GM10266 (cell line): Measurements from ENCODE around the gene PPT1.

Experiments used
- DNase-seq: peaks from one replicate; pipeline ENCODE4 v3.0.0; 2012; ENCODE audit errors: extremely low spot score
- TF ChIP-seq, protein P1 (sequence below): IDR thresholded peaks from 2 replicates; pipeline ENCODE4 v1.5.1; 2012; ENCODE audit warnings: mild to moderate bottlenecking, low read depth; ENCODE audit not compliant: control insufficient read depth, insufficient read depth; ENCODE audit errors: missing control alignments

PPT1 gene

DNA sequence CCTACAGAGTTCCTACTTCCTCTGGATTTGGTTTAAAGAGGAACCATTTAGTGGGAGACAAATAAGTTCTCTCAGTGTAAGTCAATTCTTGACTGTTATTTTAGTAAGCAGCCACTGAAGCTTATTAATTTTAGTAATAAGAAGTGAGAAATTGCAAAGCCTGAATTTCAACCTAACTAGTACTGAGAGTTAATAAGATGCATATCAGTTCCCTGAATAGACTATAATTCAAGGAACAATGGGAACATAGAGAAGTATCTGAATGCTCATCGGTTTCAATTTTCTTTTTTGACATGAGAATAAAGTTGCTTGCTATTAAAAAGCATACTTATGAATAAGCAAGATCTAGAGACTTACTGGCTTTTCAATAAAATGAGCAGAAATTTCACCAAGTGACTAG is 8.0 kb upstream of the PPT1 start:
- no peak for DNase-seq
- TF ChIP-seq, protein P1, sequence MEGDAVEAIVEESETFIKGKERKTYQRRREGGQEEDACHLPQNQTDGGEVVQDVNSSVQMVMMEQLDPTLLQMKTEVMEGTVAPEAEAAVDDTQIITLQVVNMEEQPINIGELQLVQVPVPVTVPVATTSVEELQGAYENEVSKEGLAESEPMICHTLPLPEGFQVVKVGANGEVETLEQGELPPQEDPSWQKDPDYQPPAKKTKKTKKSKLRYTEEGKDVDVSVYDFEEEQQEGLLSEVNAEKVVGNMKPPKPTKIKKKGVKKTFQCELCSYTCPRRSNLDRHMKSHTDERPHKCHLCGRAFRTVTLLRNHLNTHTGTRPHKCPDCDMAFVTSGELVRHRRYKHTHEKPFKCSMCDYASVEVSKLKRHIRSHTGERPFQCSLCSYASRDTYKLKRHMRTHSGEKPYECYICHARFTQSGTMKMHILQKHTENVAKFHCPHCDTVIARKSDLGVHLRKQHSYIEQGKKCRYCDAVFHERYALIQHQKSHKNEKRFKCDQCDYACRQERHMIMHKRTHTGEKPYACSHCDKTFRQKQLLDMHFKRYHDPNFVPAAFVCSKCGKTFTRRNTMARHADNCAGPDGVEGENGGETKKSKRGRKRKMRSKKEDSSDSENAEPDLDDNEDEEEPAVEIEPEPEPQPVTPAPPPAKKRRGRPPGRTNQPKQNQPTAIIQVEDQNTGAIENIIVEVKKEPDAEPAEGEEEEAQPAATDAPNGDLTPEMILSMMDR = no peak

DNA sequence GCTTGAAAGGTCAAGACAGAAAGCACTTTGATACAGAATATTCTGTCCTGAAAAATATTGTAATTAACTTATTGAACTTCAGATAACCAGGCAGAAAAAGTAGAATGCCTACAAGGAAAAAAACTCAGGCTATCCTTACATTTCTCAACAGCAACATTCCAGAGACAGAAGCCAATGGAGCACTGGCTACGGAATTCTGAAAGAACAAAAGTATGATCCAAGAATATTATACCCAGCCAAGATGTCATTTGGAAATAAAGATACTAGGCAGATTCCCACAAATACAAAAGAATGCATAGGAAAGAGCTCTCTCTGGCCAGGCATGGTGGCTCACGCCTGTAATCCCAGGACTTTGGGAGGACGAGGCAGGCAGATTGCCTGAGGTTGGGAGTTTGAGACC is 5.8 kb upstream of the PPT1 start:
- TF ChIP-seq, protein P1 = no peak
- DNase-seq = no peak

DNA sequence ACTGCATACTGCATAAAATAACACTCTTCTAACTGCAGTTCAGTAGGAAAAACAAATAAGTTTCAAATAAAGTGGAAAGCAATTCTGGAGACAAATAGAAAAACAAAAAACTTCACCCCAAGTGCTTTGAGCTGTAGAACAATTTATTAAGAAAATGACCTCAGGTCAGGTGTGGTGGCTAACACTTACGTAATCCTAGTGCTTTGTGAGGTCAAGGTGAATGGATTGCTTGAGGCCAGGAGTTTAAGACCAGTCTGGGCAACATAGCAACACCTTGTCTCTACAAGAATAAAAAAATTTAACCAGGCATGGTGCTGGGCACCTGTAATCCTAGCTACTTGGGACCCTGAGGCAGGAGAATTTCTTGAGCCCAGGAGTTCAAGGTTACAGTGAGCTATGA is 5.0 kb upstream of the PPT1 start:
- DNase-seq = no peak
- TF ChIP-seq, protein P1 = no peak

DNA sequence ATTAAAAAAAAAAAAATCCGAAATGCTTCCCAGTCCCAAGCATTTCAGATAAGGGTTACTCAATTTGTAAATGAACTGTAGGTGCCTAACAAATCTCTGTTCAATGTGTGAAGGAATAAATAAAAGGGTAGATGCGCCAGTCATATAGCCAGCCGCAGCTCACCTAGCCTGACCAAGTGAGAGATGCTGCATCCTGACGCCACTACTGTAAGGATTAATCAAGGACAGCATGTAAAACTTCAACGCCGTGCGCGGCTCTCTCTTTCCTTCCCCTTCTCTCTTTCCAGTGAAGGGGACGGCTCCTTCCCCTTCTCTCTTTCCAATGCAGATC is 441 bp downstream of the PPT1 start:
- DNase-seq = no peak
- TF ChIP-seq, protein P1 = no peak

DNA sequence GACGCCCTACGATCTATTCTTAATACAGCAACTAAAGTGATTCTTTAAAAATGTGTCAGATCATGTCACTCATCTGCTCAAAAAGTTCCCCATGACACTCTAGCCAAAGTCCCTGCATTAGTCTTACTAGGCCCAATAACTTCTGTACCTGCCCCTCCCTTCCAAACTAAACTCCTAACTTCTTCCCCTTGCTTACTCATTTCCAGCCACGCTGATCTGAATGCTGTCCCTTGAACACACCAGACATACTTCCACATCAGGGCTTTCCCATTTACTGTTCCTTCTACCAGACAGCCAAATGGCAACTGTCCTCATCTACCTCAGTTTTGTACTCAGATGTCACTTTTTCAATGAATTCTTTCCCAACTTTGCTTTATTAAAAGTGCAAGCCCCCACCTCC is 1.2 kb downstream of the PPT1 start:
- DNase-seq = no peak
- TF ChIP-seq, protein P1 = no peak

DNA sequence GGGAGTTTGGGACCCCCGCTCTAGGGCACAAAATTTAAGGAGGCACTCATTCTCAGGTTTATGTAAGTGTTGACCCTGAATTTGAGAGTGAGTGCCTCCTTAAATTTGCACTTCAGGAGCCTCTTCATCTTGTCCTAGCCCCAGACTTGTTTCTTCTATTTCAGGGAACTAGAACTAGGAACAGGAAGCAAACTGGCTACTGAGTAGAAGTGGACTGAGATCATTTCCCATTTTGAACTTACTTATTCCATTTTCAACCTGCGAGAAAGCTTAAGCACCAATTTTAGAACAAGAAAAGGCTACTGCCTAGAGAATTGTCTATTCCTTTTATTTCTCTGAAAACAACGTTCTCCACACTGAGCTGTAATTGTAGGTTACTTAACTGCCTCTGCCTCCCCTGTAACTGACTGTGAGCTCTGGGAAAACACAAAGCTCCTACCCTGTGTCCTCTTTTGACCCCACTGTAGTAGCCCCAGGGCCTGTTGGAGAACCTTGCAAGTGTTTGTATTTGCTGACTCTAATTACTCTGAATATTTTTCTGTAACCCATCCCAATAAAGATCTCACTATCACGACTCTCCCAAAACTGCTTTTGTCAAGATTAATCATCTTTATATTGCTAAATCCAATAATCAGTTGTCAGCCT is 2.5 kb downstream of the PPT1 start:
- no peak for DNase-seq
- TF ChIP-seq, protein P1 = no peak

DNA sequence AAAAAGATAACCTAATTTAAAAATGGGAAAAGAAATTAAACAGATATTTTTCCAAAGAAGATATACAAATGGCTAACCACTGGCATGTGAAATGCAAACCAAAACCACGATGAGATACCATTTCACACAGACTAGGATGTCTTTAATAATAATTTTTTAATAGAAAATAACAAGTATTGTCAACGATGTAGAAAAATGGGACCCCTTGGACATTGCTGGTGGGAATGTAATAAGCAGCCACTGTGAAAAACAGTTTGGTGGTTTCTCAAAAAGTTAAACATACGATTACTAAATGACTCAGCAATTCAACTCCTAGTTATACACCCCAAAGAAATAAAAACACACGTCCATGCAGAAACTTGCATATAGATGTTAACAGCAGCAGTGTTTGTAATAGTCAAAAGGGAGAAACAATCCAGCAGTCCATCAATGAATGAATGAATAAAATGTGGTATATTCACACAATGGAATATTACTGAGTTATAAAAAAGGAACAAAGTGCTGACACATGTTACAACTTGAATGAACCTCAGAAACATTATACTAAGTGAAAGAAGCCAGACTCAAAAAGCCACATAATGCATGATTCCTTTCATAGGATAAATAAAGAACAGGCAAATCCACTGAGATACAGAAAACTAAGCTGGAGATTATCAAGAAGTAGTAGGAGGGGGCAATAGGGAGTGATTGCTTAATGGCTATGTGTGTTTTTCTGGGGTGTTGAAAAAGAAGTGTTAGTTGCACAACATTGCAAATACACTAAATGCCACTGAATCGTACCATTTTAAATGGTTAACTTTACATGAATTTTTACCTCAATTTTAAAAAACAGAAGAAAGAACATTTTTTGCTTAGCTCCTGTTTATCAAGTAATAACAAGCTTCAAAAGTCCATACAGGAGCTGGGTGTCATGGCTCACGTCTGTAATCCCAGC is 4.1 kb downstream of the PPT1 start:
- TF ChIP-seq, protein P1 = no peak
- no peak for DNase-seq
